GM18858 (cell line): Measurements from ENCODE around the gene BRINP2.
"Not testable (repeated sequence)": the region's sequence is repeated elsewhere in the genome, so short reads cannot be mapped to it uniquely, and the experiment has no call there.

Experiments used
- ATAC-seq: cut with Tn5 transposase; IDR thresholded peaks from one replicate; pipeline ENCODE4 v1.9.1; 2021; ENCODE audit not compliant: unreplicated experiment

BRINP2 gene

DNA sequence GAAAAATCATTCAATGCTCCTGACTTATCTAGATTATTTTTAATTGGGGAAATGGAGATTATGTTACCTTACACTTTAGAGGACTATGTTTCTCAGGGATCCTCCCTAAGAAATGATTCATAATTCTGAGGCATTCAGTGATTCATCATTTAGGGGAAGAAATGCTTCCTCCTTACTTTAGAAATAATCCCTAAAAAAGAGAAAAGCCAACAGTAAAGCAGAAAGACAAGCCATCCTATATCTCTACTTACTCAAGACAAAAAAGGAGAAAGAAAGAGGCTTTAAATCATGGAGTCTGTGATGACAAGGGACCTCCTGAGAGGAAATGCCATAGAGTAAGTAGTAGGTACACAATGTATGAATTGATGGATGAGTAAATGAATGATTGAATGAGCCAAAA lies 137.0 kb downstream of the BRINP2 start:
- ATAC-seq, result no peak

DNA sequence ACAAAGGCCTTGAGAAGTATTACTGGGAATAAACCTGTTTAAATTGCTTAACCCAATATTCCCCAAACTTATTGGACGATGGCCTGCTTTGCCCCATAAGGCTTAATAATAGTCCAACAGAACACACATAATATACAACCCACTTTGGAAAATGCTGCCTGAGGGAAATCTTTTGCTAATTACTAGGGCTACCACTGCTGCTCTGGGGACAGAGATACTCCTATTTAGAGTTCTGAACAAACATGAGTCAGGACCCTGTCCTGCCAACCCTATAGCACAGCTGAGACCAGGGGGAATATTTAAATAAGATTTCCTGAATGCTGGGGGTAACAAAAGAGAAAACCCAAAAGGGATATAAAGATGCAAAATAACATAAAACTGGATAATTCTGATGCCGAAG lies 139.1 kb downstream of the BRINP2 start:
- no peak for ATAC-seq

DNA sequence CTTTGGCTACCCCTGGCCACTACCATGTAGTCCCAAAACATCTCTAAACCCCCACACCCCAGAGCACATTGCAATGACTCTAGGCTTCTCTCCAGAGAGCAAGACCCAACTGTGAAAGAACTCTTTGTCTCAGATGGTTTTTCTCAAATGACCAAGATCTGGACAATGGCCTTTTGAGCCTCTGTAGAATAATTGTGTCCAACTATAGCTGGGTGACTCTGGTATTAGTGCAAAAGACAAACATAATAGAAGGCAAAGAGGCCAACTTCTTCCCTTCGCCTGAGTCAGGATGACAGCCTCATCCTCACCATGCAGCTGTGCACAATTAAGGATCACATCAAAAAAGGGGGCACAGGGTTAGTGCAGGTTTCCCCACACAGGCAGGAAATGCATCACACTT lies 139.6 kb downstream of the BRINP2 start:
- ATAC-seq, result no peak

DNA sequence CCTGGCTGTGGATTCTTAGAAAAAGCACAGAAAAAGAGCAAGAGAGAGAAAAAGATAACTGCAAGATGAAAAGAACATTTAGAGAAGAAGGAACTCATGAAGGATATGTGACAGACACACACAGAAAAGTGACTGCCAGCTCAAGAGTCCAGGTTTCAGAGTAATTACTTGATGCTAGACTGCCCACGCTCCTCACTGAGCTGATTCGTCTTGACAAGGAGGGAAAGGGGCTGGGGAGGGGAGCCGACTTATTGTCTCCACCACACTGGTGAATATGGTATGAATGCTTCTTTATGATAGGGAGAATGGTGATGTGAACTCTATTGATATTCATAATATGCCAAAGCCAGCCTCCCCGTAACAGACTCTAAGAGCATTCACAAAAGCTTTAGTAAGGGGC lies 140.4 kb downstream of the BRINP2 start:
- no peak for ATAC-seq

DNA sequence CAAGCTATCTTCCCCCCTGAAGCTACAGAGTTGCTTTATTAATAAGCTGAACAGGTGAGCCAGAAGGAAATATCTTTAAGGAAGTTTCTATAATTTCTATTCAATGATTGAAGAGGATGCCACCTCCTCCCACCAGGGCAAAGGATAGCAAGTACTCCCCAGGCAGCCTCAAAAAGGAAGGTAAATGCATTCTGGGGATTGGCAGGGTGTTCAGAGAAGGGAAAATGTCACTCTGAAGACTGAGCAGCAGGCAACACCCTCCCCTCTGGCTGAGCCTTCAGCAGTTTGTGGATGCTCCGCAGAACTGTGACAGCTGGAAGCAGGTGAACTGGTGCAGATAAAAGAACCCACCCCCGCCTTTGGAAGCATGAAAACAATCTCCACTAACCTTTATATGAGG lies 140.8 kb downstream of the BRINP2 start:
- no peak for ATAC-seq

DNA sequence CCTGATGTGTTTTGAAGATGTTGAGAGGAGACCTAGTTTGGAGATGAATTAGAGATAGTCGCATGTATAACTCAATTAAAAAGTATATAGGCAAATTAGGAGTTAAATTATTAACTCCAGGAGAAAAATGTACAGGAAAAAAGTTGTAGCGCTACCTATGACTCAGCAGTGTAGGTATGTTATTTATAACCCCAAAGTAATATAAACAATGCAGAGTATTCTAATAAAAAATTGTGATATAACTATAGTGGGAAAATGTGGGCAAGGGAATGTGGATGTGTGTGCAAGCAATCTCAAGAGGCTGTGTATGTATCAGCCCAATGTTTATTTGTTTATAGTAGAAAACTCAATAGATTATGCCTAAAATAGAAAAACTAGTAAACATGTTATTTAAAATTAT lies 144.5 kb downstream of the BRINP2 start:
- ATAC-seq, result no peak

DNA sequence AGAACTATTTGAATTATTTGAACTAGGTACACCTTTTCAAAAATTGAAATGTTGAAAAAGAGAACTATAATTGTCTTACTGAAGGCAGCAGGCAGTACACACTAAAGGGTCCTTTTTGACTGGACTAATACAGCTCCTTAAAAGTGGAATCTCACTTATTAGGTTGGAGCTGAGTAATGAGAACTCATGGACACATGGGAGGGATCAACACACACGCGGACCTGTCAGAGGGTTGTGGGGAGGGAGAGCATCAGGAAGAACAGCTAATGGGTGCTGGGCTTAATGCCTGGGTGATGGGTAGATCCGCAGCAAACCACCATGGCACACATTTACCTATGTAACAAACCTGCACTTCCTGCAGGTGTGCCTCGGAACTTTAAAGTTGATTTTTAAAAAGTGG lies 145.0 kb downstream of the BRINP2 start:
- ATAC-seq, result no peak

DNA sequence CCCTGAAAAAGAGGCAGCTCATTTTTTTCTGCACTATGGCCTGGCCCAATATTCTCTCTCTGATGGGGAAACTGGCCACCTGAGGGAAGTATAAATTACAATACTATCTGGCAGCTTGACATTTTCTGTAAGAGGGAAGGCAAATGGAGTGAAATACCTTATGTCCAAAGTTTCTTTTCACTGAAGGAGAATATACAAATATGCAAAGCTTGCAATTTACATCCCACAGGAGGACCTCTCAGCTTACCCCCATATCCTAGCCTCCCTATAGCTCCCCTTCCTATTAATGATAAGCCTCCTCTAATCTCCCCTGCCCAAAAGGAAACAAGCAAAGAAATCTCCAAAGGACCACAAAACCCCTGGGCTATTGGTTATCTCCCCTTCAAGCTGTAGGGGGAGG lies 150.7 kb downstream of the BRINP2 start:
- ATAC-seq, result not testable (repeated sequence)

DNA sequence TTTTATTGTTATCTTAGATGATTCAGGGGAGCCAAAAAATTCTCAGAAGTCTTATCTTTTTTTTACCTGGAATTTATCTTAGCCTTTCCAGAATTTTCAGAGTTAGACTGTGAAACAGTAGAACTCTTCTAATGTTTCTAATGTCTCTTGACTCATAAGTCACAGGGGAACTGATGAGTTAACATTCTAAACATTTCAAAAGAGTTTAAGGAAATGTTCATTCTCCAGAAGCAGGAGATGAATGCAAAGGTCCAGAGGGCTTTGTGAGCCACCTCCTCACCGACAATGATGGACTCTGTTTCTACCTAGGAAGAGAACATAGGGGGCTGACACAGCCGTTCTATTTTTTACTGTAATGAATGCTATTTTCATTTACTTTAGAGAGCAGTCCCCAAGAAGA lies 157.5 kb downstream of the BRINP2 start:
- ATAC-seq, result no peak

DNA sequence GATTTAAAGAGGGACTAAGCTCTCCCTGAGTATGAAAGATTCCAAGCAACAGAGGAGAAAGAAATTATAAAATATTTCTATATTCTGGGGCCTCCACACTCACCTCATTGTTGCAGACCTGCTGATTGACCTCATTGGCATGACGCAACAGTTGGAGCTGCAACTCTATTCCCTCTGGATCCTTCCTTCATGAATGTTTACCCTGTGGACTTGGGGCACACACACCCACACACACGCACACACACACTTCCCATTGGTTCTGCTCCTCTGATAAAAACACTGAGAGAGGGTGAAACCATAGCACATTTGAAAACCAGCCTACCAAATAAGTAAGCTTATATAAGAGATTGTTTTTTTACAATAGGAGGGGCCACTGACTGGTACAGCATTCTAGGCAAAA lies 159.1 kb downstream of the BRINP2 start:
- ATAC-seq, result no peak
